ENCODE results near the gene PDSS2.

GRCh38 chr6:107392069-107392468 lies 67.3 kb downstream of the PDSS2 start:
- TF ChIP-seq EZH2 (IDR thresholded peaks at IDR 0.05; ENCODE audit: borderline replicate concordance, low read length) = no peak
- TF ChIP-seq CTCF (IDR thresholded peaks at IDR 0.05; ENCODE audit: low read length) = no peak

Data from OCI-LY1 (cell line).